ENCODE data around the gene BBOX1. TPM values are rescaled to one million over a fixed set of nuclear protein-coding genes. Genes with fewer than 3 reads are reported as not detected.

BBOX1 gene
- total RNA-seq (2021) = not detected in 2 replicates
- not detected for Bru-seq, nascent RNA
- not detected for BruChase-seq, experiment 1, labeled RNA remaining after a 2-hour chase
- BruChase-seq, experiment 2, labeled RNA remaining after a 6-hour chase = not detected
- long read RNA-seq = 0 reads

DNA sequence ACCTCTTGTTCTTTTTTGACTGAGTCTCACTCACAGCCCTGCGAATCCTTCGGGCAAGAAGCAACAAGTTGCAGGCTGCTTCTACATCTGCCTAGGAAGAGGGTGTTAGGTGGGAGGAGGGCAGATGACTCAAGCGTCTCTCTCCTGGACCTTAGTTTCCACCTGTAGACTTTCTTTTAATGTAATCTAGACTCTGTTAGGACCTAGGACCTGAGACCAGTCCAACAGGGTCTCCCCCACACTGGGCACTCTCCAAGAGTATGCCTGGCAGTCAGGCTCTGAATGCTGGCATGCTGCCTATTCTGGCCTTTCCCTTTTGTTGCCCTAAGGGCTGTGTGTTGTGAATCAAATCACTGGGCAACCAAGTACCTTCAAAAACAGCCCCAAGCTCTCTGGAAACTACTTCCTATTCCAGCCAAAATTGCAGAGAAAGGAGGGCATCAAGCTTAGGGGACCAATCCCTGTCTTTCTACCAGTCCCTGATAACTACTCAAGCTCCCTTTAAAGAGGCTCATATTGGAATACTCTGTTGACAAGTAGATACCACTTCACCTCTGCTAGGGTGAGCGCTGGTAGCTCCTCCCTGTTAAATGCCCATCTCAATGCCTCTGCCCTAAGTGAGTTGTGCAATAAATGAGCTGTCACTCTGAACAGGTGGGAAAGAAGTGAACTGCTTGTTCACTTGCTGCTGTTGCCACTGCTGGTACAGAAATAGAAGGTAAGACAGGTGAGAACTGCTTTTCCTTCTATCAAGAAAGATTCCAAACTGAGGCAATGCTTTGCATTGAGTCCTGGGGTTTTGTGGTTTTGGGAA lies at the start of gene BBOX1:
Gene BBOX1 (plus strand): TSS at position 514 of the 814 bp plus-strand sequence. CDS start 14,616 bp downstream, outside the sequence.
- peak within 1 kb of the TSS; percentile 70 for H3K27ac ChIP-seq
- H3K27me3 ChIP-seq (ENCODE audit: insufficient read depth, low read depth) = no peaks in the 10 kb centered on the region
- no peaks in the 10 kb centered on the region for H3K9me2 ChIP-seq (ENCODE audit: insufficient read depth)
- intact Hi-C loops (cut with micrococcal nuclease; ENCODE audit: unreplicated experiment) = no loop called here
- POLR2A ChIA-PET (ENCODE audit: unreplicated experiment) = no interaction called here
- CTCF ChIA-PET = no interaction called here
- BruUV-seq (replicated peaks) = no TSS peak
- no peaks in the 10 kb centered on the region for H3K9me3 ChIP-seq (ENCODE audit: insufficient read depth, low read depth)
- no peaks in the 10 kb centered on the region for H4K20me1 ChIP-seq (ENCODE audit: insufficient read depth)
- DNase-seq = peak; percentile 16 to 72
- H3K4me3 ChIP-seq = no peak within 1 kb of the TSS
- H3K79me2 ChIP-seq (ENCODE audit: low read depth) = no peaks in the 10 kb centered on the region
- peak within 1 kb of the TSS; percentile 41; the same call in 1 of the 2 replicates for H3K4me2 ChIP-seq
- no peaks in the 10 kb centered on the region for H3K36me3 ChIP-seq (ENCODE audit: low read depth)
- H3K4me1 ChIP-seq (replicated peaks; ENCODE audit: insufficient read depth) = peaks cover 7% of the 10 kb centered on the region; the same call in 1 of the 2 replicates
- TF ChIP-seq, protein P1, sequence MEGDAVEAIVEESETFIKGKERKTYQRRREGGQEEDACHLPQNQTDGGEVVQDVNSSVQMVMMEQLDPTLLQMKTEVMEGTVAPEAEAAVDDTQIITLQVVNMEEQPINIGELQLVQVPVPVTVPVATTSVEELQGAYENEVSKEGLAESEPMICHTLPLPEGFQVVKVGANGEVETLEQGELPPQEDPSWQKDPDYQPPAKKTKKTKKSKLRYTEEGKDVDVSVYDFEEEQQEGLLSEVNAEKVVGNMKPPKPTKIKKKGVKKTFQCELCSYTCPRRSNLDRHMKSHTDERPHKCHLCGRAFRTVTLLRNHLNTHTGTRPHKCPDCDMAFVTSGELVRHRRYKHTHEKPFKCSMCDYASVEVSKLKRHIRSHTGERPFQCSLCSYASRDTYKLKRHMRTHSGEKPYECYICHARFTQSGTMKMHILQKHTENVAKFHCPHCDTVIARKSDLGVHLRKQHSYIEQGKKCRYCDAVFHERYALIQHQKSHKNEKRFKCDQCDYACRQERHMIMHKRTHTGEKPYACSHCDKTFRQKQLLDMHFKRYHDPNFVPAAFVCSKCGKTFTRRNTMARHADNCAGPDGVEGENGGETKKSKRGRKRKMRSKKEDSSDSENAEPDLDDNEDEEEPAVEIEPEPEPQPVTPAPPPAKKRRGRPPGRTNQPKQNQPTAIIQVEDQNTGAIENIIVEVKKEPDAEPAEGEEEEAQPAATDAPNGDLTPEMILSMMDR (conservative IDR thresholded peaks at IDR 0.05) = no peak
- TF ChIP-seq EZH2 (IDR thresholded peaks at IDR 0.05; ENCODE audit: low read depth) = no peak
- H3F3A ChIP-seq (ENCODE audit: insufficient read depth, low read depth) = no peaks in the 10 kb centered on the region
- no peak within 1 kb of the TSS for H2AFZ ChIP-seq

GRCh38 chr11:26992031-26992541 lies 48.5 kb upstream of the BBOX1 start:
- no peak for DNase-seq
- no peak overlapping the region for H3K4me3 ChIP-seq
- no peaks in the 10 kb centered on the region for H3K27me3 ChIP-seq (ENCODE audit: insufficient read depth, low read depth)
- no peak overlapping the region for H2AFZ ChIP-seq
- H3F3A ChIP-seq (ENCODE audit: insufficient read depth, low read depth) = no peaks in the 10 kb centered on the region
- ChIA-PET CTCF (no interaction called here), POLR2A (ENCODE audit: unreplicated experiment) (no interaction called here)
- no TSS peak for BruUV-seq (replicated peaks)
- no peaks in the 10 kb centered on the region for H3K36me3 ChIP-seq (ENCODE audit: low read depth)
- H3K4me1 ChIP-seq (replicated peaks; ENCODE audit: insufficient read depth) = no peaks in the 10 kb centered on the region
- no peak for TF ChIP-seq EZH2 (IDR thresholded peaks at IDR 0.05; ENCODE audit: low read depth)
- TF ChIP-seq, protein P1 (conservative IDR thresholded peaks at IDR 0.05) = no peak
- intact Hi-C loops (cut with micrococcal nuclease; ENCODE audit: unreplicated experiment) = no loop called here
- no peaks in the 10 kb centered on the region for H4K20me1 ChIP-seq (ENCODE audit: insufficient read depth)
- H3K27ac ChIP-seq = no peak overlapping the region
- no peaks in the 10 kb centered on the region for H3K9me2 ChIP-seq (ENCODE audit: insufficient read depth)
- no peaks in the 10 kb centered on the region for H3K9me3 ChIP-seq (ENCODE audit: insufficient read depth, low read depth)
- no peak overlapping the region for H3K4me2 ChIP-seq
- no peaks in the 10 kb centered on the region for H3K79me2 ChIP-seq (ENCODE audit: low read depth)

DNA sequence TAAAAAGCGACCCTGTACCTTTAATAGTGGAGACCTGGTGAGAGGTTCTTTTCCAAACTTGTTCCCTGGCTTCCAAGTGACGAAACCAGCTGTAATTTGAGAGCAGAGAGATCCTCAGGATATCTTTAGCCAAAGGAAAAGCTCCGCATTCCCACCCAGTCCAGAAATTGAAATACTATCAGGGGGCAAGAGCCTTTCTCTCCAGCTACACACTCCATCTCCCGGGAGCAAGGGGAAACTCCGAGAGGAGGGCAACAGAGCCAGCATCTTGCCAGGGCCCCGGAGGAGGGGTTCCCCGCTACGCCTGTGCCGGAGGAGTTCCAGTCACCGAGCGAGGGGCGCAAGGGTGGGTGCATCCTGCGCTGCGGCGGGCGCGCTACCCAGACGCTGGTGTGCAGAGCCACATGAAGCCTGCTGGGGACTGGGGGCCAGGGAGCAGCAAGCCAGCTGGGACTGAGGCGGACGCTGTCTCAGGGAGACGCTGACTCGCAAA lies 46.6 kb upstream of the BBOX1 start, which contains the start of gene FIBIN:
Gene FIBIN (plus strand): TSS at position 148 of the 493 bp plus-strand sequence. CDS start 415 bp downstream, outside the sequence.
- no peak for DNase-seq
- Histone ChIP-seq H3K4me3 (no peak within 1 kb of the TSS), H3K4me1 (replicated peaks; ENCODE audit: insufficient read depth) (no peaks in the 10 kb centered on the region), H3K36me3 (ENCODE audit: low read depth) (no peaks in the 10 kb centered on the region), H3K27me3 (ENCODE audit: insufficient read depth, low read depth) (no peaks in the 10 kb centered on the region), H3K9me3 (ENCODE audit: insufficient read depth, low read depth) (no peaks in the 10 kb centered on the region), H3K4me2 (no peak within 1 kb of the TSS), H3K9me2 (ENCODE audit: insufficient read depth) (no peaks in the 10 kb centered on the region), H4K20me1 (ENCODE audit: insufficient read depth) (no peaks in the 10 kb centered on the region), H3K27ac (no peak within 1 kb of the TSS), H2AFZ (no peak within 1 kb of the TSS), H3K79me2 (ENCODE audit: low read depth) (no peaks in the 10 kb centered on the region), H3F3A (ENCODE audit: insufficient read depth, low read depth) (no peaks in the 10 kb centered on the region)
- BruUV-seq (replicated peaks) = no TSS peak
- intact Hi-C loops (cut with micrococcal nuclease; ENCODE audit: unreplicated experiment) = no loop called here
- CTCF ChIA-PET = no interaction called here
- TF ChIP-seq, protein P1 (conservative IDR thresholded peaks at IDR 0.05) = no peak
- no peak for TF ChIP-seq EZH2 (IDR thresholded peaks at IDR 0.05; ENCODE audit: low read depth)
- POLR2A ChIA-PET (ENCODE audit: unreplicated experiment) = no interaction called here
